K562 (cell line): Measurements from ENCODE around the gene OLFML1. TPM values are rescaled to one million over a fixed set of nuclear protein-coding genes. Genes with fewer than 3 reads are reported as not detected.
A peak's percentile ranks its signal among the peaks of the same experiment; 100 is the strongest.

Experiments used
- ATAC-seq: fragments of 200-7000 bp; cut with Tn5 transposase; 3 replicates; pipeline ENCODE4 v1.9.1; 2020; ENCODE audit warnings: moderate library complexity
- BruUV-seq: library from RNA; stranded (reverse); fragments of 400-500 nt; replicated peaks from 2 replicates; lab custom pipeline; 2021; lab: Mats Ljungman, UMichigan
- CTCF ChIA-PET: fragments of 300-600 bp; formaldehyde crosslinking; extraction: SDS; loops from one replicate; lab custom pipeline; 2021; ENCODE audit warnings: low intra/inter-chr PET ratio; lab: Yijun Ruan, JAX
- POLR2A ChIA-PET: fragments of 300-600, 350-650 bp; sonication (Branson Sonifier 250); formaldehyde crosslinking; extraction: SDS; loops from one replicate; lab custom pipeline; 2021; ENCODE audit warnings: antibody characterized with exemption, inconsistent platforms; lab: Yijun Ruan, JAX
- DNase-seq, 4 experiments: peaks; one replicate each; pipeline versions ENCODE4 v3.0.0 to v3.0.0-alpha.2; 2011 to 2018; ENCODE audit warnings: low spot score in 3 of 4, mixed read lengths in 3 of 4; ENCODE audit errors: extremely low read depth in 1 of 4
- FAIRE-seq: peaks from 2 replicates; lab custom pipeline; 2011; peaks lifted over from hg19 to GRCh38; lab: Jason Lieb, UNC
- H2AFZ ChIP-seq: 2 replicates; pipeline ENCODE4 v1.6.0; 2011; ENCODE audit warnings: low read depth, low read length, control low read depth, inconsistent platforms
- H3K27ac ChIP-seq: fragments of 200-600 bp; 3 replicates; pipeline ENCODE4 v1.8.0; 2011; ENCODE audit warnings: low read depth, mild to moderate bottlenecking, control low read depth, inconsistent platforms, low read length, moderate library complexity, mixed read lengths; ENCODE audit errors: extremely low read depth
- H3K27me3 ChIP-seq, 2 experiments: fragments of 300-600 bp in 1 of 2; 2 replicates in 1 of 2; 3 replicates in 1 of 2; pipeline versions ENCODE4 v1.6.0 to v1.8.0; 2011; ENCODE audit warnings: inconsistent platforms in 2 of 2, low read length in 2 of 2, mild to moderate bottlenecking in 1 of 2, mixed read lengths in 1 of 2, moderate library complexity in 1 of 2; ENCODE audit not compliant: control insufficient read depth in 2 of 2, insufficient read depth in 2 of 2
- H3K36me3 ChIP-seq: fragments of 300-600 bp; 3 replicates; pipeline ENCODE4 v1.8.0; 2011; ENCODE audit warnings: mild to moderate bottlenecking, low read length, inconsistent platforms; ENCODE audit not compliant: control insufficient read depth, insufficient read depth
- H3K4me1 ChIP-seq, 2 experiments: fragments of 200-600 bp in 1 of 2; replicated peaks in 1 of 2; 2 replicates in 1 of 2; 3 replicates in 1 of 2; pipeline versions ENCODE4 v1.5.1 to v1.8.0; 2011; ENCODE audit warnings: inconsistent platforms in 2 of 2, low read length in 2 of 2, mild to moderate bottlenecking in 1 of 2, mixed read lengths in 1 of 2, moderate library complexity in 1 of 2; ENCODE audit not compliant: control insufficient read depth in 2 of 2, insufficient read depth in 2 of 2
- H3K4me2 ChIP-seq: 2 replicates; pipeline ENCODE4 v1.6.1; 2011; ENCODE audit warnings: low read length, control low read depth, inconsistent platforms, mixed read lengths; ENCODE audit not compliant: insufficient read depth
- H3K4me3 ChIP-seq: fragments of 200-600 bp; sonication (generic), shearing (Covaris generic); 2 replicates; pipeline ENCODE4 v1.5.1; 2016; ENCODE audit warnings: control low read depth, inconsistent platforms
- H3K79me2 ChIP-seq: fragments of 200-600 bp; 3 replicates; pipeline ENCODE4 v1.8.0; 2011; ENCODE audit warnings: low read length, inconsistent platforms; ENCODE audit not compliant: control insufficient read depth, insufficient read depth
- H3K9ac ChIP-seq, 2 experiments: 2 replicates each; pipeline versions ENCODE4 v1.6.0 to v1.6.1; 2011; ENCODE audit warnings: low read depth in 2 of 2, low read length in 2 of 2, control low read depth in 1 of 2, inconsistent platforms in 1 of 2, mild to moderate bottlenecking in 1 of 2, mixed read lengths in 1 of 2; ENCODE audit not compliant: insufficient read depth in 1 of 2
- H3K9me1 ChIP-seq: one replicate; pipeline ENCODE4 v1.6.0; 2011; ENCODE audit warnings: inconsistent platforms, mild to moderate bottlenecking, low read length, moderate library complexity; ENCODE audit not compliant: control insufficient read depth, insufficient read depth
- H3K9me3 ChIP-seq: replicated peaks from 2 replicates; pipeline ENCODE4 v1.5.1; 2011; ENCODE audit warnings: low read depth, low read length, inconsistent platforms; ENCODE audit not compliant: control insufficient read depth, insufficient read depth
- H4K20me1 ChIP-seq: replicated peaks from 2 replicates; pipeline ENCODE4 v1.6.1; 2011; ENCODE audit warnings: low read length, inconsistent platforms, mixed read lengths; ENCODE audit not compliant: control insufficient read depth, insufficient read depth
- ATF1 ChIP-seq, 2 experiments: fragments of 450-650 bp in 1 of 2; IDR thresholded peaks; 2 replicates each; pipeline ENCODE4 v1.6.1; 2016; ENCODE audit warnings: missing compliant biosample characterization in 1 of 2, missing genetic modification characterization in 1 of 2
- ETV1 ChIP-seq: fragments of 450-650 bp; conservative IDR thresholded peaks from 2 replicates; pipeline ENCODE4 v1.6.1; 2016; ENCODE audit warnings: missing genetic modification characterization, control low read depth, low read depth, missing compliant biosample characterization
- ILK ChIP-seq: fragments of 450-650 bp; IDR thresholded peaks from 2 replicates; pipeline ENCODE4 v1.6.1; 2016; ENCODE audit warnings: missing genetic modification characterization, low read depth, mild to moderate bottlenecking, missing compliant biosample characterization, moderate library complexity, borderline replicate concordance
- MAFF ChIP-seq: IDR thresholded peaks from 2 replicates; pipeline ENCODE4 v1.6.1; 2012; ENCODE audit warnings: low read length, improper control_type of control experiment
- NR4A1 ChIP-seq, 2 experiments: fragments of 250-450 bp in 1 of 2; fragments of 450-650 bp in 1 of 2; sonication (Bioruptor Pico) in 1 of 2; IDR thresholded peaks; 2 replicates each; pipeline versions ENCODE4 v1.4.0 to v1.6.1; 2016 to 2020; ENCODE audit warnings: mild to moderate bottlenecking in 2 of 2, missing compliant biosample characterization in 1 of 2, missing genetic modification characterization in 1 of 2, moderate library complexity in 1 of 2
- PCBP2 ChIP-seq: fragments of 200-400 bp; formaldehyde crosslinking; IDR thresholded peaks from 2 replicates; pipeline ENCODE4 v1.6.1; 2018; ENCODE audit warnings: low read length, low read depth, mild to moderate bottlenecking, moderate library complexity; ENCODE audit not compliant: poor library complexity, severe bottlenecking
- POLR2B ChIP-seq: fragments of 450-650 bp; IDR thresholded peaks from 2 replicates; pipeline ENCODE4 v1.6.1; 2018; ENCODE audit warnings: low read depth; ENCODE audit not compliant: partially characterized antibody
- SNRNP70 ChIP-seq: fragments of 200-400 bp; formaldehyde crosslinking; optimal IDR thresholded peaks from 2 replicates; pipeline ENCODE3; 2017; ENCODE audit warnings: low read depth, low read length
- WGBS: fragments of 100-300 bp; shearing (Covaris generic); methylation state at CpG from one replicate; pipeline ENCODE4 v1.1.6; 2016; ENCODE audit warnings: low coverage, mixed read lengths; ENCODE audit not compliant: insufficient coverage; ENCODE audit errors: missing lambda C conversion rate; 5-methylcytosine and 5-hydroxymethylcytosine counted together
- in situ Hi-C: fragments of 300-500 bp; cut with MboI; formaldehyde crosslinking; loops from 4 replicates; pipeline ENCODE4 v1.15.0; 2018; ENCODE audit warnings: inconsistent platforms, mixed read lengths
- intact Hi-C: fragments of 100-400 bp; cut with micrococcal nuclease; formaldehyde crosslinking; loops from 2 replicates; pipeline ENCODE4 v1.14.2; 2022
- polyA plus RNA-seq, 8 experiments: library from polyadenylated mRNA; depleted of rRNA in 4 of 8; stranded (reverse) in 5 of 8; unstranded in 3 of 8; fragments of >200 nt; fragmentation: Nextera tagmentation in 2 of 8; fragmentation: Illumina TruSeq in 1 of 8; extraction: Ambion mirVana in 2 of 8; extraction: Trizol in 1 of 8; gene quantifications; 2 replicates each; pipeline versions ENCODE4 v1.2.1 to v1.2.3, GENCODE V29; 2011 to 2014; ENCODE audit warnings: inconsistent platforms in 1 of 8, missing spikeins in 1 of 8
- total RNA-seq, 7 experiments: library from RNA; depleted of rRNA in 6 of 7; stranded (reverse); fragments of >200 nt in 6 of 7; fragmentation: Illumina TruSeq in 2 of 7; extraction: Trizol in 2 of 7; gene quantifications; 2 replicates each; pipeline versions ENCODE4 v1.2.1 to v1.2.3, GENCODE V29; 2011 to 2021; ENCODE audit warnings: low replicate concordance in 1 of 7
- TF ChIP-seq, protein P1 (sequence below): fragments of 200-800 bp; sonication (Bioruptor generic); IDR thresholded peaks from 2 replicates; pipeline ENCODE4 v1.6.1; 2017; ENCODE audit warnings: missing genetic modification characterization, missing compliant biosample characterization
- TF ChIP-seq, protein P2 (sequence below), 3 experiments: IDR thresholded peaks in 2 of 3; conservative IDR thresholded peaks in 1 of 3; 2 replicates each; pipeline ENCODE4 v1.5.1; 2011 to 2012; ENCODE audit warnings: low read length in 3 of 3, mild to moderate bottlenecking in 3 of 3, control low read depth in 2 of 3, improper control_type of control experiment in 1 of 3, inconsistent platforms in 1 of 3, low read depth in 1 of 3, mixed read lengths in 1 of 3, moderate library complexity in 1 of 3; ENCODE audit not compliant: insufficient read depth in 2 of 3
- TF ChIP-seq, protein P3 (sequence below): IDR thresholded peaks from 3 replicates; pipeline ENCODE4 v1.6.1; 2011; ENCODE audit warnings: borderline replicate concordance, mild to moderate bottlenecking, moderate library complexity; ENCODE audit not compliant: insufficient read length; ENCODE audit errors: extremely low read depth
- TF ChIP-seq, protein P4 (sequence below): fragments of 450-650 bp; formaldehyde crosslinking; IDR thresholded peaks from 2 replicates; pipeline ENCODE4 v1.4.0; 2020; ENCODE audit warnings: mild to moderate bottlenecking, moderate library complexity

Gene OLFML1
- total and polyA plus RNA-seq, 9 of the 15 experiments (the other 6 are each of a cell fraction or from before 2014, with no cell fraction given) = not detected

DNA sequence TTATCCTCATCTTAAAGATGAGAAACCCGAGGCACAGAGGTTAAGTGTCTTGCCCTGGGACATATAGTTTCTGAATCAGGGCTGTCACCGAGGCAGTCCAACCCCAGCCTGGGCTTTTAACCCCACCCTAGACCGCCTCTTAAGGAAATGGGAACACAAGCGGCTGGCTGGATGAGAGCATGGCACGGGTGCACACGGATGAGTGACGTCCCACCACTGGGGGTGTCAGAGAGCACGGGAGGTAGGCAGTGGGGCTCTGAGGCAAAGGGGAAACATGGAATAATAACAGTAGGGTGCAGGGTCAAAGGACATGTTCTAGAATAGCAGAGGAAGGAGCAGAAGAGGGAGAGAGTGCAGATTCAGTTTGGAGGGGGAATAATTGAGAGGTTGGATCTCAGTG lies 50.8 kb downstream of the OLFML1 start (continued):
- TF ChIP-seq POLR2B (no peak), MAFF (no peak), SNRNP70 (no peak)
- TF ChIP-seq, protein P1, sequence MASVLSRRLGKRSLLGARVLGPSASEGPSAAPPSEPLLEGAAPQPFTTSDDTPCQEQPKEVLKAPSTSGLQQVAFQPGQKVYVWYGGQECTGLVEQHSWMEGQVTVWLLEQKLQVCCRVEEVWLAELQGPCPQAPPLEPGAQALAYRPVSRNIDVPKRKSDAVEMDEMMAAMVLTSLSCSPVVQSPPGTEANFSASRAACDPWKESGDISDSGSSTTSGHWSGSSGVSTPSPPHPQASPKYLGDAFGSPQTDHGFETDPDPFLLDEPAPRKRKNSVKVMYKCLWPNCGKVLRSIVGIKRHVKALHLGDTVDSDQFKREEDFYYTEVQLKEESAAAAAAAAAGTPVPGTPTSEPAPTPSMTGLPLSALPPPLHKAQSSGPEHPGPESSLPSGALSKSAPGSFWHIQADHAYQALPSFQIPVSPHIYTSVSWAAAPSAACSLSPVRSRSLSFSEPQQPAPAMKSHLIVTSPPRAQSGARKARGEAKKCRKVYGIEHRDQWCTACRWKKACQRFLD (CRISPR knock-in tag) = no peak
- TF ChIP-seq, protein P2, sequence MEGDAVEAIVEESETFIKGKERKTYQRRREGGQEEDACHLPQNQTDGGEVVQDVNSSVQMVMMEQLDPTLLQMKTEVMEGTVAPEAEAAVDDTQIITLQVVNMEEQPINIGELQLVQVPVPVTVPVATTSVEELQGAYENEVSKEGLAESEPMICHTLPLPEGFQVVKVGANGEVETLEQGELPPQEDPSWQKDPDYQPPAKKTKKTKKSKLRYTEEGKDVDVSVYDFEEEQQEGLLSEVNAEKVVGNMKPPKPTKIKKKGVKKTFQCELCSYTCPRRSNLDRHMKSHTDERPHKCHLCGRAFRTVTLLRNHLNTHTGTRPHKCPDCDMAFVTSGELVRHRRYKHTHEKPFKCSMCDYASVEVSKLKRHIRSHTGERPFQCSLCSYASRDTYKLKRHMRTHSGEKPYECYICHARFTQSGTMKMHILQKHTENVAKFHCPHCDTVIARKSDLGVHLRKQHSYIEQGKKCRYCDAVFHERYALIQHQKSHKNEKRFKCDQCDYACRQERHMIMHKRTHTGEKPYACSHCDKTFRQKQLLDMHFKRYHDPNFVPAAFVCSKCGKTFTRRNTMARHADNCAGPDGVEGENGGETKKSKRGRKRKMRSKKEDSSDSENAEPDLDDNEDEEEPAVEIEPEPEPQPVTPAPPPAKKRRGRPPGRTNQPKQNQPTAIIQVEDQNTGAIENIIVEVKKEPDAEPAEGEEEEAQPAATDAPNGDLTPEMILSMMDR (IDR thresholded peaks at IDR 0.05 in 2 of 3, conservative IDR thresholded peaks at IDR 0.05 in 1 of 3; ENCODE audit: insufficient read depth in 2 of 3, low read depth in 1 of 3, low read length in 3 of 3) = peak; percentile 37 to 60 (median 37)

DNA sequence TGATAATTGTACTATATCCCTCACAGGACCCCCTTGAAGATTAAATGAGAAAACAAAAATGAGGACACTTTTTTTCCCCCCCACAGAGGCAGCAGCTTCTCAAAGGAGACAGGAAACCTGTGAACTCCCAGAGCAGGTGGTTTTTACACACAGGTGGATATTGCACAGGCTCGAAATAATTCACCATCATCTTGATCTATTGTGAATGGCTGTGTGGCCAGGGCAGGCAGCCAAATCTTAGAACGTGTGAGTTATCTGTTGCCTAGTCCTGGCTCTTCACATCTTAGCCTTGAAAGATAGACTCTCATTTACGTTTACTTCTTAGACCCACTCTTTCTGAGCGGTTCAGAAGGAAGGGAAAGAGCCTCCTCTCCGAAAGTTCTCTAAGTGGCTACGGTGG lies 52.0 kb downstream of the OLFML1 start:
- H3K4me1 ChIP-seq = no peaks in the 10 kb centered on the region
- TF ChIP-seq NR4A1 (CRISPR knock-in tag; IDR thresholded peaks at IDR 0.05) (no peak), NR4A1 (tag; IDR thresholded peaks at IDR 0.05) (no peak), ATF1 (CRISPR knock-in tag; IDR thresholded peaks at IDR 0.05) (no peak), ATF1 (tag; IDR thresholded peaks at IDR 0.05) (no peak), ETV1 (tag) (no peak), ILK (tag) (no peak), PCBP2 (no peak)
- TF ChIP-seq, protein P3, sequence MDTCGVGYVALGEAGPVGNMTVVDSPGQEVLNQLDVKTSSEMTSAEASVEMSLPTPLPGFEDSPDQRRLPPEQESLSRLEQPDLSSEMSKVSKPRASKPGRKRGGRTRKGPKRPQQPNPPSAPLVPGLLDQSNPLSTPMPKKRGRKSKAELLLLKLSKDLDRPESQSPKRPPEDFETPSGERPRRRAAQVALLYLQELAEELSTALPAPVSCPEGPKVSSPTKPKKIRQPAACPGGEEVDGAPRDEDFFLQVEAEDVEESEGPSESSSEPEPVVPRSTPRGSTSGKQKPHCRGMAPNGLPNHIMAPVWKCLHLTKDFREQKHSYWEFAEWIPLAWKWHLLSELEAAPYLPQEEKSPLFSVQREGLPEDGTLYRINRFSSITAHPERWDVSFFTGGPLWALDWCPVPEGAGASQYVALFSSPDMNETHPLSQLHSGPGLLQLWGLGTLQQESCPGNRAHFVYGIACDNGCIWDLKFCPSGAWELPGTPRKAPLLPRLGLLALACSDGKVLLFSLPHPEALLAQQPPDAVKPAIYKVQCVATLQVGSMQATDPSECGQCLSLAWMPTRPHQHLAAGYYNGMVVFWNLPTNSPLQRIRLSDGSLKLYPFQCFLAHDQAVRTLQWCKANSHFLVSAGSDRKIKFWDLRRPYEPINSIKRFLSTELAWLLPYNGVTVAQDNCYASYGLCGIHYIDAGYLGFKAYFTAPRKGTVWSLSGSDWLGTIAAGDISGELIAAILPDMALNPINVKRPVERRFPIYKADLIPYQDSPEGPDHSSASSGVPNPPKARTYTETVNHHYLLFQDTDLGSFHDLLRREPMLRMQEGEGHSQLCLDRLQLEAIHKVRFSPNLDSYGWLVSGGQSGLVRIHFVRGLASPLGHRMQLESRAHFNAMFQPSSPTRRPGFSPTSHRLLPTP = no peak
- TF ChIP-seq, protein P4, sequence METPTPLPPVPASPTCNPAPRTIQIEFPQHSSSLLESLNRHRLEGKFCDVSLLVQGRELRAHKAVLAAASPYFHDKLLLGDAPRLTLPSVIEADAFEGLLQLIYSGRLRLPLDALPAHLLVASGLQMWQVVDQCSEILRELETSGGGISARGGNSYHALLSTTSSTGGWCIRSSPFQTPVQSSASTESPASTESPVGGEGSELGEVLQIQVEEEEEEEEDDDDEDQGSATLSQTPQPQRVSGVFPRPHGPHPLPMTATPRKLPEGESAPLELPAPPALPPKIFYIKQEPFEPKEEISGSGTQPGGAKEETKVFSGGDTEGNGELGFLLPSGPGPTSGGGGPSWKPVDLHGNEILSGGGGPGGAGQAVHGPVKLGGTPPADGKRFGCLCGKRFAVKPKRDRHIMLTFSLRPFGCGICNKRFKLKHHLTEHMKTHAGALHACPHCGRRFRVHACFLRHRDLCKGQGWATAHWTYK (CRISPR knock-in tag) = no peak

More for the DNA sequence above, 52.0 kb downstream of the OLFML1 start:
- Histone ChIP-seq H3K4me3 (no peak overlapping the region), H3K79me2 (no peaks in the 10 kb centered on the region), H3K36me3 (no peaks in the 10 kb centered on the region), H3K27me3 (peaks cover 0 to 24% of the 10 kb centered on the region in 2 experiments; a peak in 1 of 5 replicates), H3K4me2 (no peak overlapping the region), H2AFZ (no peak overlapping the region), H3K9me1 (no peaks in the 10 kb centered on the region), H3K9ac (no peak overlapping the region), H3K27ac (no peak overlapping the region), H4K20me1 (0 out of 2 replicates have a peak, but pooled peaks cover 5% of the 10 kb centered on the region), H3K9me3 (no peaks in the 10 kb centered on the region)
- intact Hi-C loops = no loop called here
- ATAC-seq (no peak), DNase-seq (no peak), FAIRE-seq (no peak)
- WGBS = 2% methylated on average over 6 of the region's 6 CpGs
- ChIA-PET POLR2A (interaction anchor here (0.6 kb wide), 1 partner anchor 83 kb away, joined by 3 read pairs; no protein-coding TSS in a partner anchor), CTCF (no interaction called here)
- in situ Hi-C loops = no loop called here
- no TSS peak for BruUV-seq
